ENCODE results near the gene HILPDA. TPM values are rescaled to one million over a fixed set of nuclear protein-coding genes. Genes with fewer than 3 reads are reported as not detected.
A peak's percentile ranks its signal among the peaks of the same experiment; 100 is the strongest.

HILPDA gene
- total and polyA plus RNA-seq, 2 experiments from 2014 or later = 38.5 to 57.5 TPM

GRCh38 chr7:128425850-128426249 lies 29.8 kb upstream of the HILPDA start:
- H3K27me3 Mint-ChIP-seq (ENCODE audit: insufficient read depth, low read depth, poor library complexity) = peaks cover 5% of the 10 kb centered on the region
- Histone ChIP-seq H3K79me2 (replicated peaks; ENCODE audit: insufficient read depth) (no peaks in the 10 kb centered on the region), H3K9me2 (ENCODE audit: insufficient read depth) (no peaks in the 10 kb centered on the region), H3K27me3 (ENCODE audit: insufficient read depth) (no peaks in the 10 kb centered on the region), H3K27ac (ENCODE audit: low read depth) (no peak overlapping the region), H3F3A (replicated peaks; ENCODE audit: low read depth) (no peaks in the 10 kb centered on the region), H4K20me1 (replicated peaks; ENCODE audit: insufficient read depth) (no peaks in the 10 kb centered on the region), H2AFZ (no peak overlapping the region), H3K4me3 (no peak overlapping the region), H3K36me3 (ENCODE audit: insufficient read depth) (no peaks in the 10 kb centered on the region), H3K4me2 (no peak overlapping the region), H3K4me1 (ENCODE audit: insufficient read depth) (no peaks in the 10 kb centered on the region)
- H3K36me3 Mint-ChIP-seq (ENCODE audit: low read depth) = no peaks in the 10 kb centered on the region
- TF ChIP-seq CTCF (conservative IDR thresholded peaks at IDR 0.05; ENCODE audit: low read depth in 2 of 2) (peak; percentile 95 to 96), CREB1 (CRISPR knock-in tag; IDR thresholded peaks at IDR 0.05; ENCODE audit: low read depth) (no peak)
- DNase-seq (ENCODE audit: low spot score) (peak; percentile 79), ATAC-seq (peak; percentile 76)
- H3K9me3 Mint-ChIP-seq = no peaks in the 10 kb centered on the region
- no peak overlapping the region for H3K4me3 Mint-ChIP-seq
- H3K27ac Mint-ChIP-seq = no peak overlapping the region
- no peaks in the 10 kb centered on the region for H3K4me1 Mint-ChIP-seq

- peaks cover 8% of the 10 kb centered on the region; the same call in 1 of the 2 replicates for H3K4me1 ChIP-seq (ENCODE audit: insufficient read depth)
- ATAC-seq = peak; percentile 60
- H3K4me1 Mint-ChIP-seq = peaks cover 12% of the 10 kb centered on the region
- H3K4me3 ChIP-seq = no peak overlapping the region
- H3K4me2 ChIP-seq = no peak overlapping the region
- no peaks in the 10 kb centered on the region for H3K27me3 ChIP-seq (ENCODE audit: insufficient read depth)
- H3K36me3 ChIP-seq (ENCODE audit: insufficient read depth) = no peaks in the 10 kb centered on the region
- no peak overlapping the region for H3K27ac ChIP-seq (ENCODE audit: low read depth)
- TF ChIP-seq CTCF (conservative IDR thresholded peaks at IDR 0.05; ENCODE audit: low read depth in 2 of 2) (peak; percentile 86 to 92), POLR2AphosphoS5 (IDR thresholded peaks at IDR 0.05; ENCODE audit: low read depth) (no peak)
- peaks cover 5% of the 10 kb centered on the region for H3K27me3 Mint-ChIP-seq (ENCODE audit: insufficient read depth, low read depth, poor library complexity)
- H3K4me3 Mint-ChIP-seq = no peak overlapping the region
- H4K20me1 ChIP-seq (replicated peaks; ENCODE audit: insufficient read depth) = no peaks in the 10 kb centered on the region
- no peaks in the 10 kb centered on the region for H3K9me2 ChIP-seq (ENCODE audit: insufficient read depth)
- no peaks in the 10 kb centered on the region for H3K9me3 Mint-ChIP-seq
- DNase-seq (ENCODE audit: low spot score) = peak; percentile 88
- no peaks in the 10 kb centered on the region for H3K79me2 ChIP-seq (replicated peaks; ENCODE audit: insufficient read depth)
- H3K36me3 Mint-ChIP-seq (ENCODE audit: low read depth) = no peaks in the 10 kb centered on the region
- no peak overlapping the region for H3K27ac Mint-ChIP-seq
- no peaks in the 10 kb centered on the region for H3F3A ChIP-seq (replicated peaks; ENCODE audit: low read depth)
- no peak overlapping the region for H2AFZ ChIP-seq
Observed at GRCh38 chr7:128427289-128427891, 28.3 kb upstream of the HILPDA start.

GRCh38 chr7:128430207-128430606 lies 25.5 kb upstream of the HILPDA start:
- no peaks in the 10 kb centered on the region for H3K36me3 ChIP-seq (ENCODE audit: insufficient read depth)
- no peak overlapping the region for H3K27ac ChIP-seq (ENCODE audit: low read depth)
- peaks cover 3% of the 10 kb centered on the region for H3K27me3 Mint-ChIP-seq (ENCODE audit: insufficient read depth, low read depth, poor library complexity)
- no peaks in the 10 kb centered on the region for H4K20me1 ChIP-seq (replicated peaks; ENCODE audit: insufficient read depth)
- no peaks in the 10 kb centered on the region for H3F3A ChIP-seq (replicated peaks; ENCODE audit: low read depth)
- H3K36me3 Mint-ChIP-seq (ENCODE audit: low read depth) = no peaks in the 10 kb centered on the region
- peak in 1 of 2 experiments; percentile 42; a peak in 2 of 4 replicates for TF ChIP-seq CTCF (conservative IDR thresholded peaks at IDR 0.05; ENCODE audit: low read depth in 2 of 2)
- no peak for TF ChIP-seq JUNB (IDR thresholded peaks at IDR 0.05; ENCODE audit: unreplicated experiment)
- no peak overlapping the region for H3K4me3 Mint-ChIP-seq
- no peak overlapping the region for H3K27ac Mint-ChIP-seq
- peaks cover 18% of the 10 kb centered on the region for H3K4me1 Mint-ChIP-seq
- no peaks in the 10 kb centered on the region for H3K79me2 ChIP-seq (replicated peaks; ENCODE audit: insufficient read depth)
- H3K4me1 ChIP-seq (ENCODE audit: insufficient read depth) = peaks cover 12% of the 10 kb centered on the region; the same call in 1 of the 2 replicates
- no peaks in the 10 kb centered on the region for H3K9me3 Mint-ChIP-seq
- H2AFZ ChIP-seq = no peak overlapping the region
- no peaks in the 10 kb centered on the region for H3K9me2 ChIP-seq (ENCODE audit: insufficient read depth)
- no peak overlapping the region for H3K4me2 ChIP-seq
- no peak for DNase-seq (ENCODE audit: low spot score)
- H3K27me3 ChIP-seq (ENCODE audit: insufficient read depth) = no peaks in the 10 kb centered on the region
- H3K4me3 ChIP-seq = no peak overlapping the region
- ATAC-seq = no peak
